HG02759 (cell line): Measurements from ENCODE around the gene TRIM34.
"Not testable (repeated sequence)": the region's sequence is repeated elsewhere in the genome, so short reads cannot be mapped to it uniquely, and the experiment has no call there.

ENCODE experiments used
- ATAC-seq: cut with Tn5 transposase; IDR thresholded peaks from one replicate; pipeline ENCODE4 v1.9.1; 2021; ENCODE audit warnings: mild to moderate bottlenecking, moderate library complexity; ENCODE audit not compliant: unreplicated experiment

TRIM34 gene

DNA sequence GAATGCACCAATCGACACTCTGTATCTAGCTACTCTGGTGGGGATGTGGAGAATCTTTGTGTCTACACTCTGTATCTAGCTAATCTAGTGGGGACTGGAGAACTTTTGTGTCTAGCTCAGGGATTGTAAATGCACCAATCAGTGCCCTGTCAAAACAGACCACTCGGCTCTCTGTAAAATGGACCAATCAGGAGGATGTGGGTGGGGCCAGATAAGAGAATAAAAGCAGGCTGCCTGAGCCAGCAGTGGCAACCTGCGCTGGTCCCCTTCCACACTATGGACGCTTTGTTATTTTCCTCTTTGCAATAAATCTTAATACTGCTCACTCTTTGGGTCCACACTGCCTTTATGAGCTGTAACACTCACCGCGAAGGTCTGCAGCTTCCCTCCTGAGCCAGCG, 58.8 kb downstream of the TRIM34 start:
- ATAC-seq, result not testable (repeated sequence)

DNA sequence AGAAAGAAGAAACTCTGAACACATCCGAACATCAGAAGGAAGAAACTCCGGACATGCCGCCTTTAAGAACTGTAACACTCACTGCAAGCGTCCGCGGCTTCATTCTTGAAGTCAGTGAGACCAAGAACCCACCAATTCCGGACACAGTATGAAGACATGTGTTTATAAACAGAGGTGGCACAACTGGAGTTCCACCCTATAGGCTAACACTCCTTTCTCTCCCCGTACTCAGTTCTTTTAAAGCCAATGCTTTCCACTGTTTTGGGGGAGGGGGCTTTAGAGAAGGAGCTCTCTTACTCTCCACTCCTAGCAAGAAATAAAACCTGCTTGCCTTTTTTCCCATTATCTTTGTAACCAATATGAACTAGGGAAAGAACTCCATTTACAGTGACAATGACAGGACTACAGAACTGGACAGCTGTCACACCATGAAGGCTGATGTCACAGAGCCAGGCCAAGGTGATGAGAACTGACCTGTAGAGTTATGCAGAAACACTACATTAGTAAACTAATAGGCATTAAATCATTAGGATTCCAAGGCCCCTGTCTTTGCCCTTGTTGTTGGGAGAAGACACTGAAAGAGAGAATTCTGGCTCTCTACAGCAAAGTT, 59.3 kb downstream of the TRIM34 start:
- ATAC-seq, result peak; percentile 10

DNA sequence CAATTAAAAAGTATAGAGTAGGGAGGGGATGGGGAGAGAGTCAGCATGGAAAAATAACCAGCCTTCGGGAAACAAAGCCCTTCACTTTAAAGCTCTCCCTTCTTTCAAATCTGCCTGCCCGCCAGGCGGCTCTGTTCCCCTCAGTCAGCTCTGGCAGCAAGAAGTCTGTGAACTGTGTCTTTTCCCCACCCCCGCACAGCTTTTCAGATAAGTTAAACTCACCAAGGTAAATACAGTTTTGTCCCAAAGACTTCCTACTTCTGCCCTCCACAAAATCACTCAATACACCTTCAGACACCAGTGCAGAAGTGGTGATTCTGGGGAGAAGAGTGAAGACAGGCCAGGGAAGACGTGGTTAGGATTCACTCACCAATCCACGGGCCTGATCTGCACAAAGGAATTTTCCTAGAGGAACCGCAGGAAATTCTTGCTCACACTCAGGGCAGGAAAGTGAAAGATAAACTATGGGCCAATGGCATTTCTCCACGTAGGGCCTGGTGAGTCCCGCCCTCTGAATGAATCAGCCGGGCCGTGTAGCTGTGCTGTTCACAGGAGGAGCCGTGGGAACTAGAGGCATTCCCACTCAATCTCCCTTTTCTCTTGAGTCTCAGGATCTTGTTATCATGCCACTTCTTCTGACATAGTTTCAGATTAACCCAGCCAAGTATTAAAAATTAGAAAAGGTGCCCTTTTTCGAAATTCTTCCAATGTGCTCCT, 60.0 kb downstream of the TRIM34 start, which contains the start of gene TRIM5:
Gene TRIM5, minus strand, starts transcription at position 429 of the 717 bp plus-strand sequence. CDS start 4,897 bp downstream, outside the sequence.
- peak; percentile 79 for ATAC-seq

DNA sequence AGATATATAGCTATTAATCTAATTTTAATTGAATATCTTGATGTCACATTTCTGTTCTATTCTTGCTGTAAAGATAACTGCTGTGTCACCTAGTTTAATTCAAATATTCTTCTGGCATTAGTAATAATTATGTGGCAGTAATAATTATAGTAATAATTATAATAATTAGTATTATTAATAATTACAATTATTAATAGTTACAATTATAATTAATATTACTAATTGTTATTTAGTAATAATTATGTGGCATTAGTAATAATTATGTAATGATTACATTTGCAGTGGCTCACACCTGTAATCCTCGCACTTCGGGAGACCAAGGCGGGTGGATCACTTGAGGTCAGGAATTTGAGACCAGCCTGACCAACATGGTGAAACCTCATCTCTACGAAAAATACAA, 61.6 kb downstream of the TRIM34 start:
- no peak for ATAC-seq

DNA sequence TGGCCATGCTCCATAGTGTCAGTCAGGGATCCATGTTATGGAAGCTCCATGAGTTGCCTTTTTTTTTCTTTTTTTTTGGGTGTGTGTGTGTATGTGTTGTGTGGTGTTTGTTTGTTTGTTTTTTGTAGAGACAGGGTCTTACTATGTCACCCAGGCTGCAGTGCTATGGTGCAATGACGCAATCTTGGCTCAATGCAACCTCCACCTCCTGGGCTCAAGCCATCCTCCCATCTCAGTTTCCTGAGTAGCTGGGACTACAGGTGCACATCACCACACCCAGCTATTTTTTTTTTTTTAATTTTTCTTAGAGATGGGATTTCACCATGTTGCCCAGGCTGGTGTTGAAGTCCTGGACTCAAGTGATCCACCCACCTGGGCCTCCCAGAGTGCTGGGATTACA, 63.7 kb downstream of the TRIM34 start:
- ATAC-seq, result no peak

DNA sequence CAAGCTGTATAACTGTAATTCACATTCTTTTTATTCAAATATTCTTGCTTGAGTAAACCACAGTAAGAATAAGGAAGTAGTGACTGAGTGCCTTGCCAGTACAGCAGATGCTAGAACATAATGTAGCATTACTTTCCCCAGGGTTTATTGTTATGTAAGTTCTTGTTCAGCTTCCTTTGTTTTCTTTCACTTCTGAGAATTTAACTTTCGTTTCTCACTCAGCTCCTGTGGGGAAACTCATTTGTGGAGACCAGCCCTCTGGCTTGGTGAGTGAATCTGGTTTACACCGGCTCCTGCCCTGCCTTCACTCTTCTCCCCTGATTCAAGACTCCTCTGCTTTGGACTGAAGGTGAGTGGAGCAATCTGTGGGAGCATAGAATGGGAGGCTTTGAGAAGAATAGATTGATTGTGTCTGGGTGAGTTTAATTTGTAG, 64.8 kb downstream of the TRIM34 start, which contains the start of gene TRIM22:
Gene TRIM22, plus strand, starts transcription at position 240 of the 433 bp plus-strand sequence. CDS start 6,443 bp downstream, outside the sequence.
- peak; percentile 73 for ATAC-seq

DNA sequence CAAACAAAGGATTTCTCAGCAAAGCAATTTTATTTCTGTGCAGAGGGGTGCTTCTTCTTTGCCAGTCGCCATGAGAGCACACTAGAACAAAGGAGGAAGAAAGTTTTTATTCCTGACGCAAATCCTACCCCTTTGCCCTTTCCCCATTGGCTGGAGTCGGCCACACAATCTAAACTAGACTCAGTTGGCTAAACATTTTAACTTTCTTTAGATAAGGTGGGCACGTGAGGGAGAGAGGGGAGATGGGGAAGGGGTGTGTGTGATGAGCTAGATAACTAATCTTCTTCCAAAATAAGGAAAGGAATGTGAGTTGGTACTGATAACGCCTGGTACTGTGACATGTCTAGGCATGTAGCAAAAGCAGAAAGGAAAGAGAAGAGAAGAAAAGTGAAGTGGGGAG, 65.4 kb downstream of the TRIM34 start:
- ATAC-seq, result no peak

DNA sequence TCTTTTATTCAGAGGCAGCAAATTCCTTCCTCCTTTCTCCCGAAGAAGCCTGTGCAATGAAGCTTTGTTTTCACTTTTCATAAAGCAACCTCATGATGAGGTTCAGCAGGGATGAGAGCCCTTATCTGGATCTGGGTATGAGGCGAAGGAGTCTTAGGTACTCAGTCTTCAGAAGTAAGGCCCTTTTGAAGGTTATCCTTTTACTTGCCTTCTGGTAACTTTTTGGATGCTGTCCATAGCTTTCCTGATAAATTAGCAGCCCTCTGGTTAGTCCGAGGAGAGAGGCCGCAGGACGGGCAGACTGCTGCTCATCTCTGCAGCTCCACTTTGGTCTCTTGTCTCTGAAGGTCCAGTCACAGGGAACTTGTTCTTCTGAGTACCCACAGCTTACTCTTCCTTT, 65.9 kb downstream of the TRIM34 start:
- ATAC-seq, result no peak

DNA sequence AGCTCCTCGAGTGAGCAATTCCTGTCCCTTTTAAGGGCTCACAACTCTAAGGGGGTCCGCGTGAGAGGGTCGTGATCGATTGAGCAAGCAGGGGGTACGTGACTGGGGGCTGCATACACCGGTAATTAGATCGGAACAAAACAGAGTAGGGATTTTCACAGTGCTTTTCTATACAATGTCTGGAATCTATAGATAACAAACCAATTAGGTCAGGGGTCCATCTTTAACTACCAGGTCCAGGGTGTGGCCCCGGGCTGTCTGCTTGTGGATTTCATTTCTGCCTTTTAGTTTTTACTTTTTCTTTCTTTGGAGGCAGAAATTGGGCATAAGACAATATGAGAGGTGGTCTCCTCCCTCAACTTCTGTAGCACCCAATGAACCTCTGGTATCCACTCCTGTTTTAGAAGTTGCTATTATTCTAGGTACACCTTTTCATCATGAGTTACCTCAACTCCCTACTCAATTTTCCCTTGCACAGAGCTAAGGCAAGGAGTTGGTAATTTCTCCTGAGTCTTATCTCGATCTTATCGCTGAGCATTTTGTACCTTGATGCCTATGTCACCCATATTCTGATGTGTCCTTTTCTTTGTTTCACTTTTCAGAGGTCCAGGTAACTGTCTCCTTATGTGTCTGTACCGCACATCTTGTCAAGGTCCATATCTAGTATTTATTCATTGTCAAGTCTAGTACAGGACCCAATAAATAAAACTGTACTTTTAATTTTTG, 66.6 kb downstream of the TRIM34 start:
- not testable (repeated sequence) for ATAC-seq

DNA sequence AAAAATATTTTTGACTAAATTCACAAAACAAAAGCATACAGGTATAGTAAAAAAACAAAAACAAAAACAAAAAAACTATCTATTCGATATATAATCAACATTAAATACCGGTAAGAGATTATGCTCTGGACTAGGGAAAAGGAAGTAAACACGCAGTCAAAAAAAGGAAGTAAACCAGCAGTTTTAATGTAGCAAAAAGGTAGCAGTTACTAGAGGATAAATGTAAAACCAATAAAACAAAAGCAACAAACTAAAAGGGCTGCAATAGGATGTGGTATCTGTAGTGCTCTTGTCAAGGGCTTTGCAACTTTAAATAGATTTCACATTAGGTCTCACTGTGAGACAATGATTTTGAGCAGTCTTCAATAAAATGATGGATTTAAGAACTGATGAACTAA, 67.2 kb downstream of the TRIM34 start:
- no peak for ATAC-seq
